ENCODE measurements around the gene NHSL2. TPM values are rescaled to one million over a fixed set of nuclear protein-coding genes. Genes with fewer than 3 reads are reported as not detected.

NHSL2 gene
- total RNA-seq, 4 donors from 2014 or later, result 10.4 to 35.8 (median 13.9) TPM

DNA sequence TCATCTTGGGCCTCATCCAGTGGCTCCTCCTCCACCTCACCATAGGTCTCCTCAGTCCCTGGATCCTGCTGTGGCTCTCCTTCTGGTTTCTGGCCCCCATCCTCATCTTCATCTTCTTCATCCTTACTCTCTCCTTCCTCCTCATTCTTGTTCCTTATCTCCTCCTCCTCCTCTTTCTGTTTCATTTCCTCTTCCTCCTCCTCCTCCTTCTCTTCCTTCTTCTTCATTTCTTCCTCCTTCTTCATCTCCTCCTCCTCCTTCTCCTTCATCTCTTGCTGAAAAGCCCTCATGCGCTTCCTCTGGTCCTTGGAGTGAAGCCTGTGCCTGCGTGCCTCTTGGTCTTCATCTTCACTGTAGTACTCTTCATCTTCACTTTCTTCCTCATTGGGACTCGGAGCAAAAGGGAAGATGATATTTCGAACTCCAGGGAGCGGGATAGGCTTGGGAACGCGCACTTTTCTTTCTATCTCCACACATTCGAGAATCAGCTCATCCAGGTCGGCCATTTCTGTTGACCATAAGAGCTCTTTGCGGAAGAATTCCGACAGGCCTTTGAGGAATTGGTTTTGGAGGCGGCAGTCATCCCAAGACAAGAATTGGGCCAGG is 219.6 kb downstream of the NHSL2 start:
- H3K4me1 ChIP-seq, result peaks cover 5 to 67% (median 8%) of the 10 kb centered on the region in 3 donors
- no peak for ATAC-seq
- 73% methylated on average over 11 of the region's 12 CpGs; no CpG with 5 or more reads in 1 of the 2 donors for WGBS, 2 donors (ENCODE audit: low coverage in 1 of 2)
- H3K27me3 ChIP-seq, result no peaks in the 10 kb centered on the region
- peaks cover 0 to 5% of the 10 kb centered on the region in 2 donors for H3K36me3 ChIP-seq
- H3K27ac ChIP-seq, result peak overlapping the region in 3 of 4 donors; percentile 84 to 89 (median 87)
- no peaks in the 10 kb centered on the region for H3K9me3 ChIP-seq
- TF ChIP-seq POLR2A (IDR thresholded peaks at IDR 0.05) (no peak), EP300 (IDR thresholded peaks at IDR 0.05) (no peak), POLR2AphosphoS5 (IDR thresholded peaks at IDR 0.05) (no peak)
- TF ChIP-seq, protein P1, sequence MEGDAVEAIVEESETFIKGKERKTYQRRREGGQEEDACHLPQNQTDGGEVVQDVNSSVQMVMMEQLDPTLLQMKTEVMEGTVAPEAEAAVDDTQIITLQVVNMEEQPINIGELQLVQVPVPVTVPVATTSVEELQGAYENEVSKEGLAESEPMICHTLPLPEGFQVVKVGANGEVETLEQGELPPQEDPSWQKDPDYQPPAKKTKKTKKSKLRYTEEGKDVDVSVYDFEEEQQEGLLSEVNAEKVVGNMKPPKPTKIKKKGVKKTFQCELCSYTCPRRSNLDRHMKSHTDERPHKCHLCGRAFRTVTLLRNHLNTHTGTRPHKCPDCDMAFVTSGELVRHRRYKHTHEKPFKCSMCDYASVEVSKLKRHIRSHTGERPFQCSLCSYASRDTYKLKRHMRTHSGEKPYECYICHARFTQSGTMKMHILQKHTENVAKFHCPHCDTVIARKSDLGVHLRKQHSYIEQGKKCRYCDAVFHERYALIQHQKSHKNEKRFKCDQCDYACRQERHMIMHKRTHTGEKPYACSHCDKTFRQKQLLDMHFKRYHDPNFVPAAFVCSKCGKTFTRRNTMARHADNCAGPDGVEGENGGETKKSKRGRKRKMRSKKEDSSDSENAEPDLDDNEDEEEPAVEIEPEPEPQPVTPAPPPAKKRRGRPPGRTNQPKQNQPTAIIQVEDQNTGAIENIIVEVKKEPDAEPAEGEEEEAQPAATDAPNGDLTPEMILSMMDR (IDR thresholded peaks at IDR 0.05), result no peak
- H3K4me3 ChIP-seq, result peak overlapping the region in 1 of 2 donors; percentile 64

- peak overlapping the region; percentile 77 to 89 (median 86) for H3K27ac ChIP-seq
- ATAC-seq, result no peak
- H3K36me3 ChIP-seq, result peaks cover 0 to 5% of the 10 kb centered on the region in 2 donors
- H3K4me1 ChIP-seq, result peaks cover 5 to 62% (median 5%) of the 10 kb centered on the region in 3 donors
- H3K4me3 ChIP-seq, result peak overlapping the region; percentile 64 to 70
- WGBS, 2 donors (ENCODE audit: low coverage in 1 of 2), result 90% methylated on average over 2 of the region's 30 CpGs; no CpG with 5 or more reads in 1 of the 2 donors
- H3K9me3 ChIP-seq, result no peaks in the 10 kb centered on the region
- no peak for TF ChIP-seq POLR2A (IDR thresholded peaks at IDR 0.05)
- TF ChIP-seq POLR2AphosphoS5 (IDR thresholded peaks at IDR 0.05), result no peak
- no peaks in the 10 kb centered on the region for H3K27me3 ChIP-seq
These were observed 220.2 kb downstream of the NHSL2 start for GRCh38 chrX:72130762-72131250.

DNA sequence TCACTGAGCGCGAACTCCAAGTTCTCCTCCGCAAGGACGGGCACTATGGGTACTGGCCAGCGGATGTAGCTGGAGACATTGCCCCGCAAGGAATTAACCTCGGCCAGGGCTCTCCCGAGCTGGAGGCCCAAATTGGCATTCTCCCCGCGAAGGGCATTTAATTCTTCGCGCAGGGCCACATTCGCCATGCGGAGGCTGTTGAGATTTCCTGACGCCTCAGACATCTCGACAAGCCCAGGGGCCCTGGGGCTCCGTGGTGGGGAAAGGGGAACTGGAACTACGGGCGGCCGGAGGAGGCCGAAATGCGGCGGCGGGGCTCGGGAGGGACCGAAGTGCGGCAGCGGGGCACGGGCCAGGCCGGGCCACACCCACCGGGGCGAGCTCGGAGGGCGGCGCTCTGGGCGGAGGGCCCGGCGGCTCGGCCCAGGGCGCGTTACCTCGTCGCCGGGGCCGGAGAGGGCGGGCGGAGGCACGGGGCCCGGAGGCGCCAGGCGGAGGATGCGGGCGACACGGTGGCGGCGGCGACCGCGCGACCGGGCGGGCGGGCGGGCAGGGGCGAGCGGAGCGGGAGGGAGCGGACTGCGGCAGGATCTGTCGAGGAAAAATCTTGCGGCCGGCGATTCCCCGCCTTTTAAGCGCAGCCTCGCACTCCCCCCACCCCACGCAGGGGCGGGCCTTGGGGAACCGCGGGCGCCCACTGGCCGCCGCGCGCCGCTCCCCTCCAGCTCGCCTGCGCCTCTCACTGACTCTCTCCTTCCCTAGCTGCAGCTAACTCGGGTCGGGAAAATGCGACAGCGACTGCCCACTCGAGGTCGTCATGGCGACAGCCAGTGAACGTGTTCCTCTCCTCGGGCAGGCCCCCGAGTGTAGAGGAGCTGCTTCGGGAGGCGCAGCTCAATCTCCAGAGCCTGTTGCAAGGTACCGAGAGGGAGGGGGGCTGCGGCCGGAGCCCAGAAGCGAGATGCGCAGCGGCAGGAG is 221.0 kb downstream of the NHSL2 start, which contains the start of gene RTL5:
Gene RTL5 (minus strand): TSS at position 599 of the 978 bp plus-strand sequence.
- Histone ChIP-seq H3K4me1 (peaks cover 0 to 54% (median 0%) of the 10 kb centered on the region in 3 donors), H3K27ac (peak within 1 kb of the TSS; percentile 77 to 89 (median 86)), H3K4me3 (peak within 1 kb of the TSS; percentile 64 to 70), H3K9me3 (no peaks in the 10 kb centered on the region), H3K36me3 (peaks cover 0 to 5% of the 10 kb centered on the region in 2 donors), H3K27me3 (no peaks in the 10 kb centered on the region)
- ATAC-seq, result peak; percentile 94
- WGBS, 2 donors (ENCODE audit: low coverage in 1 of 2), result 8% methylated on average over 2 of the region's 106 CpGs; no CpG with 5 or more reads in 1 of the 2 donors
- TF ChIP-seq, protein P1 (IDR thresholded peaks at IDR 0.05), result peak in 1 of 4 experiments; percentile 13
- peak; percentile 53 for TF ChIP-seq POLR2AphosphoS5 (IDR thresholded peaks at IDR 0.05)
- no peak for TF ChIP-seq EP300 (IDR thresholded peaks at IDR 0.05)
- TF ChIP-seq POLR2A (IDR thresholded peaks at IDR 0.05), result peak in 1 of 2 donors; percentile 12

DNA sequence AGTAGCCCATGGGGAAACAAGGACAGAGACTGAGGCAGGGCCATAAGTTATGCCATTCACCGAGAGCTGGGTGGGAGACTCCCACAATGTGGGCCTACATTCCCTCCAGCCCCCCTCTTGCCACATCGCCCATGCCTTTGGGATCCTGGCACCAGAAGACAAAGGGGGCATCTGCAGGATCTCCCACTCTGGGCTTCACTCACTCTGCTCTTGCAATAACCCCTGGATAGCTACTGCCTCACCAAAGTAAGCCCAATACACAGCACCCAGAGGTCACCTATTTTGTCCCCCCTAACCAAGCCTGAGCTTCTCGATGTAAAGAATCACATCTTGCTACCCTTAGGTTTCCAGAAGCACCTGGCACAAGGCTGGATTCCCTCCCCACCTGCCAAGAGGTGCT is 221.8 kb downstream of the NHSL2 start:
- H3K27ac ChIP-seq, result peak overlapping the region; percentile 51 to 89 (median 86)
- peaks cover 0 to 11% of the 10 kb centered on the region in 2 donors for H3K36me3 ChIP-seq
- no peaks in the 10 kb centered on the region for H3K27me3 ChIP-seq
- ATAC-seq, result no peak
- no peaks in the 10 kb centered on the region for H3K9me3 ChIP-seq
- H3K4me1 ChIP-seq, result peaks cover 0 to 45% (median 0%) of the 10 kb centered on the region in 3 donors
- peak overlapping the region in 1 of 2 donors; percentile 64 for H3K4me3 ChIP-seq
- no peak for TF ChIP-seq POLR2AphosphoS5 (IDR thresholded peaks at IDR 0.05)
- TF ChIP-seq, protein P1 (IDR thresholded peaks at IDR 0.05), result no peak
- TF ChIP-seq EP300 (IDR thresholded peaks at IDR 0.05), result no peak
- TF ChIP-seq POLR2A (IDR thresholded peaks at IDR 0.05), result no peak
- WGBS, 2 donors (ENCODE audit: low coverage in 1 of 2), result 50 to 65% methylated on average over 1 to 3 of the region's 3 CpGs

Data from gastroesophageal sphincter (tissue), 4 donors.